Heart right ventricle (tissue), 16 donors: Measurements from ENCODE around the gene FITM2. TPM values are rescaled to one million over a fixed set of nuclear protein-coding genes. Genes with fewer than 3 reads are reported as not detected.

Source experiments
- ATAC-seq, 8 donors: fragments of 200-7000 bp; cut with Tn5 transposase; one replicate each; pipeline ENCODE4 v1.9.1; 2020; ENCODE audit warnings: mild to moderate bottlenecking in 8 of 8, moderate library complexity in 8 of 8, moderate number of reproducible peaks in 1 of 8
- DNase-seq, 2 donors: peaks; one replicate each; pipeline ENCODE4 v3.0.0-alpha.2; 2020
- H3K27ac ChIP-seq, 10 donors: fragments of 200-600 bp; sonication (generic) in 2 of 10; one replicate each; pipeline versions ENCODE4 v1.5.0 to v1.8.0; 2020 to 2022; ENCODE audit warnings: mild to moderate bottlenecking in 3 of 10
- H3K27me3 ChIP-seq, 7 donors: fragments of 200-600 bp; one replicate each; pipeline ENCODE4 v1.8.0; 2021 to 2022; ENCODE audit warnings: mild to moderate bottlenecking in 2 of 7
- H3K36me3 ChIP-seq, 9 donors: fragments of 200-600 bp; sonication (generic) in 1 of 9; one replicate each; pipeline versions ENCODE4 v1.5.0 to v1.8.0; 2020 to 2022; ENCODE audit warnings: mild to moderate bottlenecking in 2 of 9
- H3K4me1 ChIP-seq, 9 donors: fragments of 200-600 bp; sonication (generic) in 1 of 9; one replicate each; pipeline versions ENCODE4 v1.5.0 to v1.8.0; 2020 to 2022; ENCODE audit warnings: mild to moderate bottlenecking in 4 of 9
- H3K4me3 ChIP-seq, 10 donors: fragments of 200-600 bp; sonication (generic) in 2 of 10; one replicate each; pipeline versions ENCODE4 v1.5.0 to v1.8.0; 2020 to 2022; ENCODE audit warnings: mild to moderate bottlenecking in 7 of 10, moderate library complexity in 2 of 10
- H3K9me3 ChIP-seq, 11 donors: fragments of 200-600 bp in 10 of 11; sonication (generic) in 2 of 11; one replicate each; pipeline versions ENCODE4 v1.5.0 to v1.8.0; 2013 to 2022; ENCODE audit warnings: mild to moderate bottlenecking in 2 of 11, control low read depth in 1 of 11, moderate library complexity in 1 of 11
- CTCF ChIP-seq, 9 donors: fragments of 200-600 bp; sonication (generic) in 2 of 9; IDR thresholded peaks; one replicate each; pipeline versions ENCODE4 v1.5.0 to v1.8.0; 2021 to 2022; ENCODE audit warnings: antibody characterized with exemption in 9 of 9, mild to moderate bottlenecking in 5 of 9, moderate library complexity in 1 of 9
- WGBS, 2 donors: extraction: QIAGEN DNeasy Blood & Tissue Kit; methylation state at CpG; one replicate each; pipeline ENCODE4 v1.1.7; 2013; ENCODE audit warnings: inconsistent platforms in 1 of 2; 5-methylcytosine and 5-hydroxymethylcytosine counted together
- intact Hi-C, 10 donors: fragments of 100-400 bp; cut with DNase I; formaldehyde crosslinking; loops; one replicate each; pipeline versions ENCODE4 v1.11.1 to v1.14.2; 2022
- long read RNA-seq, 3 donors: library from polyadenylated mRNA; unstranded; transcript quantifications; one replicate each; pipeline ENCODE4 v2.0.0, GENCODE V29; 2020 to 2021
- polyA plus RNA-seq, 2 donors: library from polyadenylated mRNA; stranded (reverse); fragments of 200-250 nt; gene quantifications; one replicate each; pipeline ENCODE4 v1.2.3, GENCODE V29; 2013
- total RNA-seq, 10 donors: library from RNA; stranded (reverse); fragmentation: NEBNext Ultra II Directional in 3 of 10; extraction: Animal tissue kit (Norgen Biotek cat#: 25700) in 3 of 10; gene quantifications; one replicate each; pipeline versions ENCODE4 v1.2.1 to v1.2.4, GENCODE V29; 2021 to 2023
- donor health status: Arrhythmogenic right ventricular cardiomyopathy.
- donor health status: ischemic (EF 13 %, LVEDD 7.1; RV severe dilation, severe dysfunction).
- donor health status: healthy with polysubstance abuse.
- donor health status: DM: no; HTN: yes; CAD: no.
- donor health status: DM: no; HTN: no; CAD: no.
- donor health status: ischemic (EF 25% LVEDD 6.9; RV normal size, moderate dysfunction).
- donor health status: ischemic (EF 25% LVEDD 5.7; RV mildly dilated, moderate dysfunction).
- donor health status: healthy.
- donor health status: DM: yes; HTN: yes; CAD: no.
- donor health status: Ischemic cardiomyopathy.
- donor health status: ischemic (EF 35%, LVEDD 5.7; RV mildly dilated, moderate dysfunction).
- donor health status: nonischemic (EF 11% LVEDD 7.7; RV severe dilation, severe dysfunction).
- donor health status: DM: yes; HTN: yes; CAD: no.
- donor health status: PGD.
- donor health status: ischemic (EF 29% LVEDD 5.4; RV normal size, mild dysfunction).
- donor health status: nonischemic (EF 23%, LVEDD 6.1; RV moderate dilation, normal function).

Gene FITM2, protein sequence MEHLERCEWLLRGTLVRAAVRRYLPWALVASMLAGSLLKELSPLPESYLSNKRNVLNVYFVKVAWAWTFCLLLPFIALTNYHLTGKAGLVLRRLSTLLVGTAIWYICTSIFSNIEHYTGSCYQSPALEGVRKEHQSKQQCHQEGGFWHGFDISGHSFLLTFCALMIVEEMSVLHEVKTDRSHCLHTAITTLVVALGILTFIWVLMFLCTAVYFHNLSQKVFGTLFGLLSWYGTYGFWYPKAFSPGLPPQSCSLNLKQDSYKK
- total RNA-seq (100 to 1,000 TPM in 8 of 10 donors, 10 to 100 TPM in 2; 94.4 to 182 (median 140) TPM), polyA plus RNA-seq (10 to 100 TPM; 25.2 to 28.0 TPM)
- long read RNA-seq, donor 1, full-length matches to known transcripts, result 12 of 117 reads
- long read RNA-seq, donor 1, partial matches to known transcripts, result 0 of 117 reads
- long read RNA-seq, donor 1, other reads (novel, unspliced or antisense), result 105 of 117 reads
- long read RNA-seq, donor 2, full-length matches to known transcripts, result 11 of 126 reads
- long read RNA-seq, donor 2, partial matches to known transcripts, result 0 of 126 reads
- long read RNA-seq, donor 2, other reads (novel, unspliced or antisense), result 115 of 126 reads
- long read RNA-seq, donor 3, full-length matches to known transcripts, result 7 of 108 reads
- long read RNA-seq, donor 3, partial matches to known transcripts, result 0 of 108 reads
- long read RNA-seq, donor 3, other reads (novel, unspliced or antisense), result 101 of 108 reads

DNA sequence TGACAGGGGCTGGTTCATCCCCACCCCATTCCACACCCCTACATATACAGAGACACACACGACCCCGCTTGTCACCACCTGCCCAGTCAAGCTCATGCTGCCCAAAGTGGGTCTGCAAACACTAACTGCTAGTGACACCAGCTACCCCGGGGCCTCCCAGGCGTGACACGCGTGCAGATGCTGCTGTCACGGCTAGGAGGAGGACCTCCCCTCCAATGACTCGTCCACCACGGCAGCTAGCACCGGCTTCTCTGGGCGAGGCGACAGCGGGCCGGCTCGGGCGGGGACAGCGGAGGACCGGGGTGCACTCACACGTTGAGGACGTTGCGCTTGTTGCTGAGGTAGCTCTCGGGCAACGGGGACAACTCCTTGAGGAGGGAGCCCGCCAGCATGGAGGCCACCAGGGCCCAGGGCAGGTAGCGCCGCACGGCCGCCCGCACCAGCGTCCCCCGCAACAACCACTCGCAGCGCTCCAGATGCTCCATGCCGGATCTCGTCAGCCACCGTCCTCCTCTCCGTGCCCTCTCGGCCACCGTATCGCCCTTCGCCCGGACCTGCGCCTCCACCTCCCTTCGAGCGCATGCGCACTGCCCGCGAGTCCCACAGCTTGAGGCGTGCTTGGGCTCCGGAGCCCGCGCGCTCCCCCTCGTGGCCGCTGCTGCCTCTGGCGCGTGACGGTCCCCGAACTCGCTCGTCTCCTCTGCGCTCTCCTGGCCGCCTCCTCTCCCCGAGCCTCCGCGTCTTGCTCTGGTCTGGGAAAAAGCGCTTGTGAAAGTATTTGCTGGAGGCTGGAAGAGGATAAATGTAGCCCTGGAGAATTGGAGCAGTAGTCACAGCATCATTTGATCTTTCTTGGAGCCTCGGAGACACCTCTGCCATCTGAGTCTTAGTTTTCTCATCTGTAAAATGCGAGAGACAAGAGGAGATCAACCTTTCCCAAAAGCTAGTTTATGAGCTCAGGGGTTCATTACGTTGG lies at the start of gene FITM2:
Gene FITM2, minus strand, starts transcription at position 539 of the 976 bp plus-strand sequence. Its CDS starts 54 bp downstream, at position 485.
- H3K4me1 ChIP-seq, result peaks cover 0 to 44% (median 20%) of the 10 kb centered on the region in 9 donors
- TF ChIP-seq CTCF (IDR thresholded peaks at IDR 0.05), result peak; percentile 92 to 99 (median 97)
- H3K27ac ChIP-seq, result peak within 1 kb of the TSS; percentile 79 to 92 (median 86)

DNA sequence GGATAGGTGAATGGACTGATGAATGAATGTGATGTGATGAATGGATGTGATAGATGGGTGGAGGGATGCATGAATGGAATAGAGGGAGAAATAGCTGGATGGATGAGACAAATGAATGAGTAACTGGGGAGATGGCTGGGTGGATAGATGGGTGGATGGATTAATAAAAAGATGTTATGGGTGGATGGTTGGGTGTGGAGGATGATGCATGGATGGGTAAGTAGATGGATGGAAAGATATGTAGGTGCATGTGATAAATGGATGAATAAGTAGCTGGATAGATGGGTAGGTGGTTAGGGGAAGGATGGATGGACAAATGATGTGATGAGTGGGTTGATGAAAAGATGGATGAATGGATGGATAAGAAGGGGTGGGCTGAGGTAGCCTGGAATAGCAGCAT lies 49.2 kb upstream of the FITM2 start:
- TF ChIP-seq CTCF (IDR thresholded peaks at IDR 0.05), result no peak
- Histone ChIP-seq H3K4me1 (peaks cover 0 to 12% (median 0%) of the 10 kb centered on the region in 9 donors), H3K4me3 (no peak overlapping the region), H3K27ac (no peak overlapping the region), H3K27me3 (peaks cover 0 to 17% (median 0%) of the 10 kb centered on the region in 7 donors), H3K36me3 (no peaks in the 10 kb centered on the region), H3K9me3 (no peaks in the 10 kb centered on the region)
- ATAC-seq (no peak), DNase-seq (no peak)
- intact Hi-C loops, result no loop called here

More for the DNA sequence above, at the start of gene FITM2:
- Histone ChIP-seq H3K36me3 (peaks cover 0 to 13% (median 4%) of the 10 kb centered on the region in 9 donors), H3K27me3 (no peaks in the 10 kb centered on the region), H3K9me3 (no peaks in the 10 kb centered on the region), H3K4me3 (peak within 1 kb of the TSS; percentile 57 to 97 (median 79))
- DNase-seq (peak; percentile 99), ATAC-seq (peak; percentile 88 to 96 (median 92))
- intact Hi-C loops, result loop anchor here (1.0 to 10.0 kb wide), 11 partner anchors 74 to 291 kb away; partner anchors contain the start of gene TTPAL (in 1 of the 10)
- 1 to 2% methylated on average over 70 of the region's 70 CpGs for WGBS, 2 donors

GRCh38 chr20:44358776-44359175 lies 47.8 kb upstream of the FITM2 start:
- no peak overlapping the region for H3K27ac ChIP-seq
- TF ChIP-seq CTCF (IDR thresholded peaks at IDR 0.05), result no peak
- H3K4me1 ChIP-seq, result peaks cover 0 to 12% (median 0%) of the 10 kb centered on the region in 9 donors
- H3K9me3 ChIP-seq, result no peaks in the 10 kb centered on the region
- ATAC-seq (no peak), DNase-seq (no peak)
- H3K36me3 ChIP-seq, result no peaks in the 10 kb centered on the region
- intact Hi-C loops, result no loop called here
- peaks cover 0 to 19% (median 0%) of the 10 kb centered on the region in 7 donors for H3K27me3 ChIP-seq
- 84 to 88% methylated on average over 8 of the region's 8 CpGs for WGBS, 2 donors
- no peak overlapping the region for H3K4me3 ChIP-seq
